ENCODE measurements around the gene PLCB1.
"Not testable (repeated sequence)": the region's sequence is repeated elsewhere in the genome, so short reads cannot be mapped to it uniquely, and the experiment has no call there.

The PLCB1 gene

GRCh38 chr20:8805737-8806442 lies 673.8 kb downstream of the PLCB1 start:
- H3K27ac Mint-ChIP-seq, result no peak overlapping the region
- H3K4me1 Mint-ChIP-seq (ENCODE audit: low read depth), result peaks cover 2% of the 10 kb centered on the region

DNA sequence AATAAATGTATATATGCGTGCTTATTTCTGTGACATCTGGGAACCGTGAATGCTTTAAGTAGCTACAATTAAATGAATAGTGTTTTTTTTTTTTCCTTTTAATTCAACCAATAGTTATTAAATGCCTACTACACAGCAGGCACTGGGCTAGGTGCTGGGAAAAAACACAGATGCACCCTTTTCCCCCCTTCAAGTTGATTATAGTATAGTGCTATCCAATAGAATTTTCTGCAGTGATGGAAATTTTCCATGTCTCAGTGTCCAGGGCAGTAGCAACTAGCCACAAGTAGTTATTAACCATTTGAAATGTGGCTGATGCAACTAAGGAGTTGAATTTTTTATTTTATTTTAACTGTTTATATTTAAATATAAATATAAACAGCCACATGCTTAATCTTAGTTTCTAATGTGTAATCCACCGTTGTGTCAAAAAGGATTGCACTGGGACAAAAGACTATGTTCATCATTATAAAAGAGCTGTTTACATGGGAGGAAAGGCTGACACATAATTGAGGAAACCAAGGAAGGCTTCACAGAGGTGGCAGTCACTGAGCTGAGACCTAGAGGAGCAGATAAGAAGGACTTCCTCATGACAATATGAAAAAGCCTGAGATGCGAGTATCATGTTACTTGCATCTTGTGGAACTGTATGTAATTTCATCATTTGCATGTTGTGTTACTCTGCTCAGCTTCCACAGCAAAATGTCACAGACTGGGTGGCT lies 675.6 kb downstream of the PLCB1 start:
- H3K4me1 Mint-ChIP-seq (ENCODE audit: low read depth), result peaks cover 2% of the 10 kb centered on the region
- no peaks in the 10 kb centered on the region for H3K9me3 Mint-ChIP-seq
- H3K36me3 Mint-ChIP-seq (ENCODE audit: low read depth), result no peaks in the 10 kb centered on the region
- no peak overlapping the region for H3K27ac Mint-ChIP-seq
- no peaks in the 10 kb centered on the region for H3K27me3 Mint-ChIP-seq (ENCODE audit: low read depth)
- no peak overlapping the region for H3K4me3 Mint-ChIP-seq

More at GRCh38 chr20:8805737-8806442, 673.8 kb downstream of the PLCB1 start:
- Mint-ChIP-seq H3K4me3 (no peak overlapping the region), H3K9me3 (no peaks in the 10 kb centered on the region), H3K36me3 (ENCODE audit: low read depth) (no peaks in the 10 kb centered on the region), H3K27me3 (ENCODE audit: low read depth) (no peaks in the 10 kb centered on the region)

- no peak overlapping the region for H3K4me3 Mint-ChIP-seq
- H3K27me3 Mint-ChIP-seq (ENCODE audit: low read depth), result no peaks in the 10 kb centered on the region
- no peaks in the 10 kb centered on the region for H3K9me3 Mint-ChIP-seq
- no peak overlapping the region for H3K27ac Mint-ChIP-seq
- no peaks in the 10 kb centered on the region for H3K36me3 Mint-ChIP-seq (ENCODE audit: low read depth)
- peaks cover 2% of the 10 kb centered on the region for H3K4me1 Mint-ChIP-seq (ENCODE audit: low read depth)
Observed at GRCh38 chr20:8808202-8808535, 676.1 kb downstream of the PLCB1 start.

DNA sequence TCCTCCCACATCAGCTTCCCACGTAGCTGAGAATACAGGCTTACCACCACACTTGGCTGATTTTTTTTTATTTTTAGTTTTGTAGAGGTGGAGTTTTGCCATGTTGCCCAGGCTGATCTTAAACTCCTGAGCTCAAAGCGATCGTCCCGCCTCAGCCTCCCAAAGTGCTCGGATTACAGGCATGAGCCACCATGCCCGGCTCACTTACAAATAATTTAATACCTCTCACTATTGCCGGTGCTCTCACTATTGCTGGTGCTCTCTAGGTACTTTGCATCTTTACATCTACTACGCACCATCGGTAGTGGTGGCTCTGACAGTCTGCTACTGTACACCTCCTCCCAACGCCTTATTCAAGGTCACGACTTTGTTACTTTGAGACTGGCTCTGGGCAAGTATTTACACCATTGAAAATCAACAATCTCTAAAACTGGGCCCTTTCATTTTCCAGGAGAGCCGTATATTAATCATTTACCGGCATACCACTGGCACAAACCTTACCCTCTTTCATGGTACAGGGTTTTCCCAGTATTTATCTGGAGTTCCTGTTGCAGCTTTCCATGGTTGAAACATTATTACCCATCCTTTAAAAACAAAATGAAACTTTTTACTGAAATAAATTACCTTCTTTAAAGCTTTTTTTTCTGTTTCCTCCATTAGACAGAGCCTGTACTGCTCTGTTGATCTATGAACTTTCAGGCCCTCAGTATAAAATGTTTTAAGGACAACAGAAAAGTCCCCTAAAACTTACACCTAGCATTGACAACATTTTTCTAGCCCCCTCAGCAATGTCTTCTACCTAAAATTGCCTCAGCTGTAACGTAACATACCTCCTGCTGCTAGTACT lies 677.3 kb downstream of the PLCB1 start:
- H3K36me3 Mint-ChIP-seq (ENCODE audit: low read depth), result no peaks in the 10 kb centered on the region

GRCh38 chr20:8811801-8812594 lies 679.9 kb downstream of the PLCB1 start:
- no peaks in the 10 kb centered on the region for H3K36me3 Mint-ChIP-seq (ENCODE audit: low read depth)
- no peak overlapping the region for H3K27ac Mint-ChIP-seq
- H3K9me3 Mint-ChIP-seq, result no peaks in the 10 kb centered on the region
- H3K27me3 Mint-ChIP-seq (ENCODE audit: low read depth), result no peaks in the 10 kb centered on the region
- H3K4me1 Mint-ChIP-seq (ENCODE audit: low read depth), result no peaks in the 10 kb centered on the region
- no peak overlapping the region for H3K4me3 Mint-ChIP-seq

More for the DNA sequence above, 677.3 kb downstream of the PLCB1 start:
- Mint-ChIP-seq H3K4me3 (no peak overlapping the region), H3K27me3 (ENCODE audit: low read depth) (no peaks in the 10 kb centered on the region), H3K9me3 (no peaks in the 10 kb centered on the region), H3K27ac (no peak overlapping the region), H3K4me1 (ENCODE audit: low read depth) (peaks cover 2% of the 10 kb centered on the region)

DNA sequence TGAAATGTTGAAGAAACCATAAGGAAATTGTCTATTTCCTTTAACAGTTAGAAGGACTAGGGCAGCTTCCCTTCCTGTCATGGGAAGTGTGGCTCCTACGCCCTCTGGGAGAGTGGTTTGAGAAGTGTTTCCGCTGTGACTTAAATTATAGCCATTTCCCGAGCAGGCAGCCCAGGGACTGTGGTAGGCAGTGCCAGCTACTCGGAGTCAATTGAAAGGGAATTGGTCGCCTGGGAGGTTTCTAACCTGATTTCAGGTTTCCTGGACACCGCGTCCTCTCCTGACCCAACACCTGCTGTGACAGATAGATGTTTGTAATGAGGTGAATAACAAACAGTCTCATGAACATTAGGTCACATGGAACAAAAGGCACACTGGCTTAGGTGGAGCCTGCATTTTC lies 680.8 kb downstream of the PLCB1 start:
- no peak overlapping the region for H3K27ac Mint-ChIP-seq
- no peak overlapping the region for H3K4me3 Mint-ChIP-seq
- no peaks in the 10 kb centered on the region for H3K4me1 Mint-ChIP-seq (ENCODE audit: low read depth)
- H3K9me3 Mint-ChIP-seq, result no peaks in the 10 kb centered on the region
- H3K36me3 Mint-ChIP-seq (ENCODE audit: low read depth), result no peaks in the 10 kb centered on the region
- H3K27me3 Mint-ChIP-seq (ENCODE audit: low read depth), result no peaks in the 10 kb centered on the region

DNA sequence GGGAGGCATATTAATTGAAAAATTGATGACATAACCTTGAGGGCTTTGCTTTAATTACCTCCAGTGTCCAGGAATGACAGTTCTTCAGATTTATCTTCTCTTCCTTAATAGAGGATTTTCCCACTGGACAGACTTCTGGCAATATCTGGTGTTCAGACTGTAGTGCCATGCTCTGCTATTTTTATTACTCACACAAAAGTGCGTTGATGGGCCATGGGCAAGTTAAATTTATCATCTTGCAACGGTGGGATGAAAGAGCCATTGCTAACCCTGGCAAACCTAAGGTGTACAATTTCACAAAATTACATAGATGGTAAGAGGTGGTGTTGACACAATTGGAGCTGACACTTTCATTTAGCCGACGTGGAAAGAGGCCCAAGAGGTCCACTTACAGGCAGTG lies 683.1 kb downstream of the PLCB1 start:
- H3K27me3 Mint-ChIP-seq (ENCODE audit: low read depth), result no peaks in the 10 kb centered on the region
- no peaks in the 10 kb centered on the region for H3K36me3 Mint-ChIP-seq (ENCODE audit: low read depth)
- no peaks in the 10 kb centered on the region for H3K9me3 Mint-ChIP-seq
- no peak overlapping the region for H3K27ac Mint-ChIP-seq
- H3K4me3 Mint-ChIP-seq, result no peak overlapping the region
- no peaks in the 10 kb centered on the region for H3K4me1 Mint-ChIP-seq (ENCODE audit: low read depth)

DNA sequence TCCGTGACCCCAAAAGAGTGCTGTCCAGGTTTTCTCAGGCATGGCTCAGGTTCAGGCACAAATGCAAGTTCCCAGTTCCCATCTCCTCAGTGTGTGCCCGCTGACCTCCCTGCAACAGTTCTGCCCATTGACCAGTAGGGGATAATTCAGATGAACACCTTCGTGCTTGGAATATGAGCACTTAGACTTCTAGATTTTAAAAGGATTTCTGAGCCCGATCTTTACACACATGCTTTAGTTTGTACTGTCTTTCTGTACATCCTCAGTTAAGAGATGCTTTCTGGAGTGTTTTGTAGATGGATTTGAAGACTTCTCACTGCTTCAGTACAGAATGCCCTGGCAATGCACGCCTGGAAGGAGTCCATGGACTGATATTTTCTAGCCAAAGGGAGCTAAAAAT lies 697.2 kb downstream of the PLCB1 start:
- H3K9me3 Mint-ChIP-seq, result no peaks in the 10 kb centered on the region
- no peak overlapping the region for H3K27ac Mint-ChIP-seq

GRCh38 chr20:8834294-8834693 lies 702.2 kb downstream of the PLCB1 start:
- not testable (repeated sequence) for H3K36me3 Mint-ChIP-seq (ENCODE audit: low read depth); H3K4me3 Mint-ChIP-seq; H3K9me3 Mint-ChIP-seq; H3K4me1 Mint-ChIP-seq (ENCODE audit: low read depth); H3K27me3 Mint-ChIP-seq (ENCODE audit: low read depth); H3K27ac Mint-ChIP-seq

More for the DNA sequence above, 697.2 kb downstream of the PLCB1 start:
- Mint-ChIP-seq H3K36me3 (ENCODE audit: low read depth) (no peaks in the 10 kb centered on the region), H3K4me1 (ENCODE audit: low read depth) (no peaks in the 10 kb centered on the region), H3K27me3 (ENCODE audit: low read depth) (no peaks in the 10 kb centered on the region), H3K4me3 (no peak overlapping the region)

GRCh38 chr20:8834851-8835250 lies 702.8 kb downstream of the PLCB1 start:
- Mint-ChIP-seq H3K27me3 (ENCODE audit: low read depth) (no peaks in the 10 kb centered on the region), H3K4me1 (ENCODE audit: low read depth) (no peaks in the 10 kb centered on the region), H3K36me3 (ENCODE audit: low read depth) (no peaks in the 10 kb centered on the region), H3K9me3 (no peaks in the 10 kb centered on the region), H3K4me3 (no peak overlapping the region), H3K27ac (no peak overlapping the region)

DNA sequence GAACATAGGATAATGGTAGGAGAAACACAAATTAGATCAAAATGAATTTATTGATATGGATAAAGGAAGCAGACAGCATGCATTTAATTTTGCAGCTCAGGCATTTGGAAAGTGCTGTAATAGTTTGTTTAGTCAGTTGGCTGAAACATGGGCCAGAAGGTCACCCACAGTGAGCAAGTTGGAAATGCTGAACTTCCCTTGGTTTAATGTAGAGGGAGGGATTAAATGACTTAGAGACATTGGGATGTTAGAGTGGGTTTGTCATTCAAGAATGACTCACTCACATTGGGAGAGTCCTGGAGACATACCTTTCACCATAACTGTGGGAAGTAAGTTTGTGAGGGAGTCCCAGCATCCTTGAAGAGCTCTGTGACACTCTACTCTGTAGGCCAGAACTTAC lies 705.3 kb downstream of the PLCB1 start:
- H3K4me1 Mint-ChIP-seq (ENCODE audit: low read depth), result no peaks in the 10 kb centered on the region
- no peak overlapping the region for H3K4me3 Mint-ChIP-seq
- no peaks in the 10 kb centered on the region for H3K27me3 Mint-ChIP-seq (ENCODE audit: low read depth)
- H3K36me3 Mint-ChIP-seq (ENCODE audit: low read depth), result no peaks in the 10 kb centered on the region
- H3K9me3 Mint-ChIP-seq, result no peaks in the 10 kb centered on the region
- no peak overlapping the region for H3K27ac Mint-ChIP-seq

DNA sequence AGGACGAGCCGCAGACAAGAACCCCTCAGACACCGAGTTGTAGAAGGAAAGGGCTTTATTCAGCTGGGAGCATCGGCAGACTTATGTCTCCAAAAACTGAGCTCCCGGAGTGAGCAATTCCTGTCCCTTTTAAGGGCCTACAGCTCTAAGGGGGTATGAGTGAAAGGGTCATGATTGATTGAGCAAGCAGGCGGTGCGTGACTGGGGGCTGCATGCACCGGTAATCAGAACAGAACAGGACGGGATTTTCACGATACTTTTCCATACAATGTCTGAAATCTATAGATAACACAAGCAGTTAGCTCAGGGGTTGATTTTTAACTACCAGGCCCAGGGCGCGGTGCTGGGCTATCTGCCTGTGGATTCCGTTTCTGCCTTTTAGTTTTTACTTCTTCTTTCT lies 710.5 kb downstream of the PLCB1 start:
- Mint-ChIP-seq H3K36me3 (ENCODE audit: low read depth) (no peaks in the 10 kb centered on the region), H3K4me1 (ENCODE audit: low read depth) (no peaks in the 10 kb centered on the region), H3K9me3 (no peaks in the 10 kb centered on the region), H3K27ac (no peak overlapping the region), H3K4me3 (no peak overlapping the region), H3K27me3 (ENCODE audit: low read depth) (no peaks in the 10 kb centered on the region)

DNA sequence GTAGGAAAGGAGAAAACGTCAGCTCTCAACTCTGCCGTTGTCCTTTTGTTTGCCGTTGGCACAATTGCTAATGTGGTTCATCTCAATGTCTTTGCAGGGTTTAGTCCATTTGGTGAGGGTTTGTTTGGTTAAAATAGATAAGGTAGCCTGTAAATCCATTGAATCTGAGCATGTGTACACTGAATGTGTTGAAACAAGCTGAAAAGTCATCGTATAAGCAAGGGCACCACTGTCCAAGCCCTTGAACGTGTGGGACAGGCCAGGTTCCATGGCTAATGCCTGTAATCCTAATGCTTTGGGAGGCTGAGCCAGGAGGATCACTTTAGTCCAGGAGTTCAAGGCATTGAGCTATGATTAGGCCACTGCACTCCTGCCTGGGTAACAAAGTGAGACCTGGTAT lies 712.1 kb downstream of the PLCB1 start:
- Mint-ChIP-seq H3K27ac (no peak overlapping the region), H3K4me1 (ENCODE audit: low read depth) (no peaks in the 10 kb centered on the region), H3K4me3 (no peak overlapping the region), H3K36me3 (ENCODE audit: low read depth) (no peaks in the 10 kb centered on the region), H3K9me3 (no peaks in the 10 kb centered on the region), H3K27me3 (ENCODE audit: low read depth) (no peaks in the 10 kb centered on the region)

DNA sequence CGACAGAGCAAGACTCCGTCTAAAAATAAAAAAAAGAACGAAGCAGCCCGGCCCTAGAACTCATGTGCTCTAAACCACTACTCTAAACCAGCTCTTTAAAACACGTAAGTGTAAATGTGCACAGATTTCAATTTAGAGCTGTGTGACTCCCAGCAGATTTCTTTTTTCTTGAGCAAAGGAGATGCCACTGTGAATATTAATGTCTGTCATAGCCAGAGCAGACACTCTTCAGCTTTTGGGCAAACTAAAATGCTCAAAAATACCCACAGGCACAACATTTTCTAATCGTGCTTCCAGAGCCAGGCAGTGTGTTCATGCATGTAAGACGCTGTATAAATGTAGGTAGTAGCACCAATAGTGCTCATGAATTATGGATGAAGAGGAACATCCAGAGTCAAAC lies 717.9 kb downstream of the PLCB1 start:
- Mint-ChIP-seq H3K27ac (no peak overlapping the region), H3K36me3 (ENCODE audit: low read depth) (no peaks in the 10 kb centered on the region), H3K4me1 (ENCODE audit: low read depth) (no peaks in the 10 kb centered on the region), H3K4me3 (no peak overlapping the region), H3K27me3 (ENCODE audit: low read depth) (no peaks in the 10 kb centered on the region), H3K9me3 (no peaks in the 10 kb centered on the region)
